Measurements from ENCODE around the gene C2CD4C.

DNA sequence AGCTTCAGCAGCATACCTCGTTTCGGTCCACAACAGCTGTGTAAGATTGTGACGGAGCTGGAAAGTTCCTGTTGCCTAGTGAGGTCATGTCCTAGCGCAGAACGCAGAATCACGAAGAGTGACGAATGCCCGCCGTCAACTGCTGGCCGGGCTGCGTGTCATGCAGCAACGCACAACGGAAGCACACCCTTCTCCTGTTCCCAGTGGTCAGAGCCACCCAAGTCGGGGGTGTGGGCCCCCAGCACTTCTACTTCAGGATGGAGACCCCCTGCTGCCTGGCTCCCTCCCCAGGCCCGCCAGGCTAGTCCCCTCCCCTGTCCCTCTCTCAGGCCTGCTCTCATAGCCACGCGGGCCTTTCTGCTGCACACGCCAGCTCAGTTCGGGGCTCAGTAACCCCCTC, 25.9 kb downstream of the C2CD4C start:
- TF ChIP-seq, protein P1, sequence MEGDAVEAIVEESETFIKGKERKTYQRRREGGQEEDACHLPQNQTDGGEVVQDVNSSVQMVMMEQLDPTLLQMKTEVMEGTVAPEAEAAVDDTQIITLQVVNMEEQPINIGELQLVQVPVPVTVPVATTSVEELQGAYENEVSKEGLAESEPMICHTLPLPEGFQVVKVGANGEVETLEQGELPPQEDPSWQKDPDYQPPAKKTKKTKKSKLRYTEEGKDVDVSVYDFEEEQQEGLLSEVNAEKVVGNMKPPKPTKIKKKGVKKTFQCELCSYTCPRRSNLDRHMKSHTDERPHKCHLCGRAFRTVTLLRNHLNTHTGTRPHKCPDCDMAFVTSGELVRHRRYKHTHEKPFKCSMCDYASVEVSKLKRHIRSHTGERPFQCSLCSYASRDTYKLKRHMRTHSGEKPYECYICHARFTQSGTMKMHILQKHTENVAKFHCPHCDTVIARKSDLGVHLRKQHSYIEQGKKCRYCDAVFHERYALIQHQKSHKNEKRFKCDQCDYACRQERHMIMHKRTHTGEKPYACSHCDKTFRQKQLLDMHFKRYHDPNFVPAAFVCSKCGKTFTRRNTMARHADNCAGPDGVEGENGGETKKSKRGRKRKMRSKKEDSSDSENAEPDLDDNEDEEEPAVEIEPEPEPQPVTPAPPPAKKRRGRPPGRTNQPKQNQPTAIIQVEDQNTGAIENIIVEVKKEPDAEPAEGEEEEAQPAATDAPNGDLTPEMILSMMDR (IDR thresholded peaks at IDR 0.05 in 8 of 11, conservative IDR thresholded peaks at IDR 0.05 in 3 of 11): no peak
- no peak for TF ChIP-seq POLR2AphosphoS5 (IDR thresholded peaks at IDR 0.05)
